NB4 (cell line): ENCODE measurements around the gene PRKAB2.

Experiments used
- DNase-seq: peaks from one replicate; pipeline ENCODE4 v3.0.0; 2010; ENCODE audit warnings: low read depth
- H3K4me3 ChIP-seq: one replicate; pipeline ENCODE4 v1.5.1; 2011; ENCODE audit warnings: mild to moderate bottlenecking, low read depth, low read length, moderate library complexity
- MYC ChIP-seq: IDR thresholded peaks from 2 replicates; pipeline ENCODE4 v1.6.1; 2011; ENCODE audit warnings: low read depth, low read length
- POLR2A ChIP-seq: IDR thresholded peaks from 2 replicates; pipeline ENCODE4 v1.6.1; 2011; ENCODE audit warnings: mild to moderate bottlenecking; ENCODE audit not compliant: insufficient read length; ENCODE audit errors: extremely low read depth
- TF ChIP-seq, protein P1 (sequence below): IDR thresholded peaks from one replicate; pipeline ENCODE4 v1.5.1; 2012; ENCODE audit warnings: low read depth, low read length
- TF ChIP-seq, protein P2 (sequence below): IDR thresholded peaks from 2 replicates; pipeline ENCODE4 v1.6.1; 2011; ENCODE audit warnings: low read depth, low read length

The PRKAB2 gene

DNA sequence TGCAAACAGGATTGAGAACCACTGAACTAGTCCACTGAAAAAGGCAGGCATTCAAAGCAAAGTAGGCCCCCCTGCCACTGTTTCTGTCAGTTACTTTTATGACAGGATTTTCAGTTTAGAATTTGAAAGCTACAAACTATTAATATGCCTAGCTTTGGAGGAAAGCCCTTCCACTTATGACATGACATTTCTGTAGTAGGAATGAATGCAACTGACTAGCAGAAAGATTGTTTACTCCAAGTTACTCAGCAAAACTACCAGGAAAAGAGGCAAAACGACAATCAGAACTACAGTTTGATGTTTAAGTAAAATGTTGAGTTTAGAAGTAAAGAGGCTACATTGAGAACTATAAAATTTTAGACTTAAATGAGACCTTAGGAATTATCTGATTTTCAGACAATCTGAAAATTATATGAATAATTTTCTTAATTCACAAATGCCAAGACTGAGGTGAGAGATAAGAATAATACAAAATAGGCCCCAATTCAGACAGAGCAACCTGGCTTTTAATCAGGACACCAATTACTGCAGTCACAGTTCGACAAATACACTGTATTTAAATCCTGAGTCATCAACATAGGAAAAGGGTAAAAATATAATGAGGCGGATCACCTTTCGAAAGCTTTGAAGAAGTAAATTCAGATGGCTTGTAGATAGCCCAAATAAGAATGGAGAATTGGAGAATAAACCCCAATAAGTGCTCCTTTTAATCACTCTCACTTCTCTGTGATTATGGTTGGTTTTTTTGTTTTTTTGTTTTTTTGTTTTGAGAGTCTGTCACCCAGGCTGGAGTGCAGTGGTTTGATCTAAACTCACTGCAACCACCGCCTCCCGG is 2.2 kb downstream of the PRKAB2 start:
- TF ChIP-seq, protein P1, sequence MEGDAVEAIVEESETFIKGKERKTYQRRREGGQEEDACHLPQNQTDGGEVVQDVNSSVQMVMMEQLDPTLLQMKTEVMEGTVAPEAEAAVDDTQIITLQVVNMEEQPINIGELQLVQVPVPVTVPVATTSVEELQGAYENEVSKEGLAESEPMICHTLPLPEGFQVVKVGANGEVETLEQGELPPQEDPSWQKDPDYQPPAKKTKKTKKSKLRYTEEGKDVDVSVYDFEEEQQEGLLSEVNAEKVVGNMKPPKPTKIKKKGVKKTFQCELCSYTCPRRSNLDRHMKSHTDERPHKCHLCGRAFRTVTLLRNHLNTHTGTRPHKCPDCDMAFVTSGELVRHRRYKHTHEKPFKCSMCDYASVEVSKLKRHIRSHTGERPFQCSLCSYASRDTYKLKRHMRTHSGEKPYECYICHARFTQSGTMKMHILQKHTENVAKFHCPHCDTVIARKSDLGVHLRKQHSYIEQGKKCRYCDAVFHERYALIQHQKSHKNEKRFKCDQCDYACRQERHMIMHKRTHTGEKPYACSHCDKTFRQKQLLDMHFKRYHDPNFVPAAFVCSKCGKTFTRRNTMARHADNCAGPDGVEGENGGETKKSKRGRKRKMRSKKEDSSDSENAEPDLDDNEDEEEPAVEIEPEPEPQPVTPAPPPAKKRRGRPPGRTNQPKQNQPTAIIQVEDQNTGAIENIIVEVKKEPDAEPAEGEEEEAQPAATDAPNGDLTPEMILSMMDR, result no peak
- no peak for TF ChIP-seq MYC
- TF ChIP-seq POLR2A, result no peak
- TF ChIP-seq, protein P2, sequence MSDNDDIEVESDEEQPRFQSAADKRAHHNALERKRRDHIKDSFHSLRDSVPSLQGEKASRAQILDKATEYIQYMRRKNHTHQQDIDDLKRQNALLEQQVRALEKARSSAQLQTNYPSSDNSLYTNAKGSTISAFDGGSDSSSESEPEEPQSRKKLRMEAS, result no peak
- no peak for DNase-seq
- H3K4me3 ChIP-seq, result no peak overlapping the region

DNA sequence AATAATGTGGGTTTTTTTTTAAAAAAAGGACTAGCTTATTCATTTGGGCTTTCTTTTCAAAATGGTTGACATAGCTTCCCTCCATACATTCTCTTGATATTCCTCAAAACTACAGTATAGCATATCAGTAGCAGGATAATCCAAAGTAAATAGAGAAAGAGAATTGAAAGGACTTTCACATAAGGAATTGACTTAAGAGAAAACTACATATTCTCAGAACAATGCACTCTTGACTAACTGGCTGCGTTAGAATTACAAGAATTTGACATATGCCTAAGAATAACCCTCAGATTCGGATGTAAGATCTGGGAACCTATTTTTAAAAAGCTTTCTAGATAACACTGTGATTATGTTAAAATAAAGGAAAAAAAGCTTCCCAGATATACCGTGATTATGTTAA is 3.1 kb downstream of the PRKAB2 start:
- TF ChIP-seq, protein P1, result no peak
- TF ChIP-seq POLR2A (no peak), MYC (no peak)
- TF ChIP-seq, protein P2, result no peak
- DNase-seq, result no peak
- no peak overlapping the region for H3K4me3 ChIP-seq

DNA sequence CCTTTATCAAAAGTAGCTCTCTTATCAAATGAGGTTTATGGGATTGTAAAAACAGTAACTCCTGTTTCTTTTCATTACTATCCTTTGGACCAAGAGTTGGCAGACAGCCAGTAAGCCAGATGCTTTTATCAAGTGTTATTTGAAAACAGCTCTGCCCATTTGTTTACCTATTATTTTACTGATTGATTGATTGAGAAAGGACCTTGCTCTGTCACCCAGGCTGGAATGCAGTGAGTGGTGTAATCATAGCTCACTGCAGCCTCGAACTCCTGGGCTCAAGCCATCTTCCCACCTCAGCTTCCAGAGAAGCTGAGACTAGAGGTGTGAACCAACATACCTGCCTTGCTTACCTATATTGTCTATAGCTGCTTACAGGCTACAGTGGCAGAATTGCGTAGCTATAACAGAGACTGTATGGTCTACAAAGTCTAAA is 3.6 kb downstream of the PRKAB2 start:
- TF ChIP-seq, protein P1, result no peak
- TF ChIP-seq POLR2A, result no peak
- TF ChIP-seq MYC, result no peak
- TF ChIP-seq, protein P2, result no peak
- H3K4me3 ChIP-seq, result no peak overlapping the region
- no peak for DNase-seq

DNA sequence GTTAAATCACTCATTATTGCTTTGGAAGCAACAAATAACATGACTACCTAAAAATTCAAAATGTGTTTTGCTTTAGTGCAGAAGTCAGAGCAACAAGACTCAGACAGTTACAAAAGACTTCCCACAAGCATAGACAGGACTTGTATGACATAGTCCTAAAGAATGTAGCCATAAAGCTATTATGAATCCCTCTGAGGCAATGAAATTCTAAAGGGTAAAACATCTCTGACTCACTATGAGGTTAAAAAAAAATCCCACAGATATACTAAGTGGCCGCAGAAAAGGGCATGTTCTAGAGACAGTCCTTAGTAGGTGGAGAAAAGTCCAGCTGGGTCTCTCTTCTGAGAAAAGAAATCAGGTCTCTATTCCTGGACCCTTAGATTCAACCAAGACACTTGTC is 4.9 kb downstream of the PRKAB2 start:
- DNase-seq, result no peak
- no peak overlapping the region for H3K4me3 ChIP-seq

DNA sequence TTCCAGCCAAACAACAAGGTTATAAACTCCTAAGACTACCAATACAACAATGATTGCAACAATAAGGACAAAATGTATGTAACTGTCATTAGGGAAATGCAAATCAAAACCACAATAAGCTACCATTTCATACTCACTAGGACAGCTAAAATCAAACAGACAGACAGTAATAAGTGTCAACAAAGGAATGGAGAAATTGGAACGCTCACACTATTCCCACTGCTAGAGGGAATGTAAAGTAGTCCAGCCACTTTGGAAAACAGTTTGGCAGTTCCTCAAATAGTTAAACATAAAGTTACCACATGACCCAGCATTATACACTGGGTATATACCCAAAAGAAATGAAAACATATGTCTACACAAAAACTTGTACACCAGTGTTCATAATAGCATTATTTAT is 9.3 kb downstream of the PRKAB2 start:
- no peak for DNase-seq

More for the DNA sequence above, 4.9 kb downstream of the PRKAB2 start:
- TF ChIP-seq MYC (no peak), POLR2A (no peak)
- TF ChIP-seq, protein P1, result no peak
- TF ChIP-seq, protein P2, result no peak

More for the DNA sequence above, 9.3 kb downstream of the PRKAB2 start:
- no peak overlapping the region for H3K4me3 ChIP-seq
- TF ChIP-seq, protein P1, result no peak
- no peak for TF ChIP-seq POLR2A
- no peak for TF ChIP-seq MYC
- TF ChIP-seq, protein P2, result no peak
